ENCODE results near the gene P2RY8. TPM values are rescaled to one million over a fixed set of nuclear protein-coding genes. Genes with fewer than 3 reads are reported as not detected.
"Not testable (repeated sequence)": the region's sequence is repeated elsewhere in the genome, so short reads cannot be mapped to it uniquely, and the experiment has no call there.

Gene P2RY8
- total RNA-seq, 1 donor from 2014 or later, result not detected

- peak overlapping the region; percentile 9 for H3K4me3 Mint-ChIP-seq (ENCODE audit: unreplicated experiment)
- H3K27ac Mint-ChIP-seq (ENCODE audit: unreplicated experiment), result no peak overlapping the region
- H3K4me1 Mint-ChIP-seq (ENCODE audit: unreplicated experiment), result peaks cover 10% of the 10 kb centered on the region
- DNase-seq (ENCODE audit: low spot score), result no peak
- H3K27me3 Mint-ChIP-seq (ENCODE audit: unreplicated experiment), result peaks cover 22% of the 10 kb centered on the region
- no peak for TF ChIP-seq CTCF (IDR thresholded peaks at IDR 0.05; ENCODE audit: unreplicated experiment)
- H3K36me3 Mint-ChIP-seq (ENCODE audit: low read depth, unreplicated experiment), result peaks cover 45% of the 10 kb centered on the region
- H3K9me3 Mint-ChIP-seq (ENCODE audit: unreplicated experiment), result peaks cover 26% of the 10 kb centered on the region
Measured at GRCh38 chrX:1449823-1450149, 87.2 kb downstream of the P2RY8 start.

DNA sequence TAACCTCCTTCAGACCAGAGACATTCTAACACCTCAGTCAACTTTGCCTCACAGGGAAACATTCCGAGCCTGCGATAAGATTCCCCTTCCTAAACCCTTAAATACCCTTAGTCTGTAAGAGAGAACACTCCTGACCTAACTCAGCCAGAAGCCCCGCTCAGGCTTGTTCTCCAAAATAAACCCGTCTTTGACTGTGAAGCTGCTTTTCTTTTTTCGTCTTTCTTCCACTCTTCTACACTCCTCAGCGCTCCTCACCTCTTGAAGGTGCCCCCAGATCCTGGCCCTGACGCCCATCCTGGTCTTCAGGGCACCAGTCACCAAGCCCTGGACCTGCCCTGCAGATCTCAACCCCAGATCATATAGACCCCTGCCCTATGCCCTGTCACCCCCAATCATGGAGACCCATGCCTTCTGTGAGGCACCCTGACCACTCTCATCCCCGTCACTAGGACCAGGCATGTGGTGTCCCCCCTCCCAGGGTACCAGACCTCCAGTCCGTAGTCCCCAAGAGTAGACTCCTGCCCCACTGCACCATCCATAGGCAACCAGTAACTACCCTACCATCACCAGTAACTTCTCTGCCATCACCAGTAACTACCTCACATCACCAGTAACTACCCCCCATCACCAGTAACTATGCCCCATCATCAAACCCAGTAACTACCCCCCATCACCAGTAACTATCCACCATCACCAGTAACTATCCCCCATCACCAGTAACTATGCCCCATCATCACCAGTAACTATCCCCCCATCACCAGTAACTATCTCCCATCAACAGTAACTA lies 87.8 kb downstream of the P2RY8 start:
- Mint-ChIP-seq H3K4me1 (ENCODE audit: unreplicated experiment) (peaks cover 10% of the 10 kb centered on the region), H3K36me3 (ENCODE audit: low read depth, unreplicated experiment) (peaks cover 48% of the 10 kb centered on the region), H3K27ac (ENCODE audit: unreplicated experiment) (no peak overlapping the region), H3K4me3 (ENCODE audit: unreplicated experiment) (peak overlapping the region; percentile 79), H3K9me3 (ENCODE audit: unreplicated experiment) (peaks cover 28% of the 10 kb centered on the region), H3K27me3 (ENCODE audit: unreplicated experiment) (peaks cover 22% of the 10 kb centered on the region)
- no peak for DNase-seq (ENCODE audit: low spot score)
- no peak for TF ChIP-seq CTCF (IDR thresholded peaks at IDR 0.05; ENCODE audit: unreplicated experiment)

GRCh38 chrX:1448573-1449001 lies 88.4 kb downstream of the P2RY8 start:
- H3K4me3 Mint-ChIP-seq (ENCODE audit: unreplicated experiment), result peak overlapping the region; percentile 79
- H3K4me1 Mint-ChIP-seq (ENCODE audit: unreplicated experiment), result peaks cover 10% of the 10 kb centered on the region
- peaks cover 53% of the 10 kb centered on the region for H3K36me3 Mint-ChIP-seq (ENCODE audit: low read depth, unreplicated experiment)
- peaks cover 33% of the 10 kb centered on the region for H3K9me3 Mint-ChIP-seq (ENCODE audit: unreplicated experiment)
- DNase-seq (ENCODE audit: low spot score); H3K27ac Mint-ChIP-seq (ENCODE audit: unreplicated experiment): not testable (repeated sequence)
- H3K27me3 Mint-ChIP-seq (ENCODE audit: unreplicated experiment), result peaks cover 22% of the 10 kb centered on the region

GRCh38 chrX:1447969-1448572 lies 88.9 kb downstream of the P2RY8 start:
- peaks cover 56% of the 10 kb centered on the region for H3K36me3 Mint-ChIP-seq (ENCODE audit: low read depth, unreplicated experiment)
- not testable (repeated sequence) for H3K27ac Mint-ChIP-seq (ENCODE audit: unreplicated experiment); DNase-seq (ENCODE audit: low spot score)
- peaks cover 10% of the 10 kb centered on the region for H3K4me1 Mint-ChIP-seq (ENCODE audit: unreplicated experiment)
- H3K9me3 Mint-ChIP-seq (ENCODE audit: unreplicated experiment), result peaks cover 35% of the 10 kb centered on the region
- peaks cover 22% of the 10 kb centered on the region for H3K27me3 Mint-ChIP-seq (ENCODE audit: unreplicated experiment)
- H3K4me3 Mint-ChIP-seq (ENCODE audit: unreplicated experiment), result peak overlapping the region; percentile 79

DNA sequence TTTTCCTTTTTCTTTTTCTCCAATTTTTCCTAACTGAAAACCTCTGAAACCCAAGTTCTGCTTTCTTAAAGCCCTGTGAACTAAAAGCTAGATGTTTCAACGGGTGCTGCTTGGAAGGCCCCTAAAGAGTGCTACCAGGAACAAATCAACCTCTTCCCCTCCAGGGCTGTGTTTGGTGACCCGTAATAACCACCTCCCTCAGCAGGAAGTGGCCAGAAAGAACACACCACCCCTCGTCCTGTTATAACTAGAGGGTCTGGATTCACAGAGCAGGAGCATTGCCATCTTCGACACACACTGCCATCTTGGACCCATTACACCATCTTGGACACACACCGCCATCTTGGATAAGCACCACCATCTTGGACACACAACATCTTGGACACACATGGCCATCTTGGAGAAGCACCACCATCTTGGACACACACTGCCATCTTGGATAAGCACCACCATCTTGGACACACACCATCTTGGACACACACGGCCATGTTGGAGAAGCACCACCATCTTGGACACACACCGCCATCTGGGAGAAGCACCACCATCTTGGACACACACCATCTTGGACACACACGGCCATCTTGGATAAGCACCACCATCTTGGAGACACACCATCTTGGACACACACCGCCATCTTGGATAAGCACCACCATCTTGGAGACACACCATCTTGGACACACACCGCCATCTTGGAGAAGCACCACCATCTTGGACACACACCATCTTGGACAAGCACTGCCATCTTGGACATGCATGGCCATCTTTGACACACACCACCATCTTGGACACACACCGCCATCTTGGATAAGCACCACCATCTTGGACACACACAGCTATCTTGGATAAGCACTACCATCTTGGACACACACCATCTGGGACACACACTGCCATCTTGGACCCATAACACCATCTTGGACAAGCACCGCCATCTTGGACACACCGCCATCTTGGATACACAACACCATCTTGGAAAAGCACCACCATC lies 89.7 kb downstream of the P2RY8 start:
- H3K9me3 Mint-ChIP-seq (ENCODE audit: unreplicated experiment), result peaks cover 35% of the 10 kb centered on the region
- peaks cover 60% of the 10 kb centered on the region for H3K36me3 Mint-ChIP-seq (ENCODE audit: low read depth, unreplicated experiment)
- not testable (repeated sequence) for H3K27ac Mint-ChIP-seq (ENCODE audit: unreplicated experiment); DNase-seq (ENCODE audit: low spot score)
- peaks cover 10% of the 10 kb centered on the region for H3K4me1 Mint-ChIP-seq (ENCODE audit: unreplicated experiment)
- H3K4me3 Mint-ChIP-seq (ENCODE audit: unreplicated experiment), result peak overlapping the region; percentile 59
- peaks cover 19% of the 10 kb centered on the region for H3K27me3 Mint-ChIP-seq (ENCODE audit: unreplicated experiment)
